Left forelimb (tissue), 1 donor: Measurements from ENCODE around the gene FBL.

Experiments
- DNase-seq: peaks from one replicate; pipeline ENCODE4 v3.0.0-alpha.2; 2018; ENCODE audit warnings: low spot score

The FBL gene

GRCh38 chr19:39842693-39843435 is 3.3 kb downstream of the FBL start:
- DNase-seq, result no peak

DNA sequence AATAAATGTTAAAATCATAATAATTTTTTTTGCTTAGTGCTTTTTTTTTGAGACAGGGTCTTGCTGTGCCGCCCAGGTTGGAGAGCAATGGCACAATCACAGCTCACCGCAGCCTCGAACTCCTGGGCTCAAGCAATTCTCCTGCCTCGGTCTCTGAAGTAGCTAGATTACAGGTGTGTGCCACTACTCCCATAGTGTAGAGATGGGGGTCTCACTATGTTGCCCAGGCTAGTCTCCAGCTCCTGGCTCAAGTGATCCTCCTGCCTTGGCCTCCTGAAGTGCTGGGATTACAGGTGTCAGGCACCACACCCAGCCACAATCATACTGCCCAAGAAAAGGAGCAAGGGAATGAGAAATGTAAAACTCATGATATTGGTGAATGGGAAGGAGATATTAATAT is 5.1 kb downstream of the FBL start:
- no peak for DNase-seq

- no peak for DNase-seq
These were observed 5.7 kb downstream of the FBL start for GRCh38 chr19:39840492-39840891.

DNA sequence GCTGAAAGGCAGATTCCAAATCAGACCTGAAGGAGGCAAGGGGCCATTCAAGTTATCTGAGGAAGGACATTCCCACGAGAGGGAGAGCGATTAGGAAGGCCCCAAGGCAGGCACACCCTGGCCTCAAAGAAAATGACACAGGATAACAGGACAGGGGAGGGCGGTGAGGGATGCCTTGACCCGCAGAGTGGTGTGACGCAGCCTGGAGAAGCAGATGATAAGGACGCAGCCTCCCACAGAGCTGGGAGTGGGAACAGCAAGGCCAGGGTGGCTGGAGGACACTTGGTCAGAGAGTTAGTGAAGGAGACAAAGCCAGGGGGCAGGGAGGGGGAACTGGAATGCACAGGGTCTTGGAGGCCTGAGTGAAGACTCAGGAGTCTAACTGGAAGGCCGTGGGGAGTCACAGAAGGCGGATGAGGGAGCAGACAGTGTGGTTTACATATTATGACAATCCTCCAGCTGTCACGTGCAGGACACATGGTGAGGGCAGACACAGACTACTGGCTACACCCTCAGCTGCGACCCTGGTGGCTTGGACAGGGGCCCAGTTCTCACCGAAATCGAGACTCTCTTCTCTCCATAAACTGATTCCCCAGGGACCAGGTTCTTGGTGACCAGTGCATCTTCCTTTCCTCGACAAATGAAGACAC is 6.4 kb downstream of the FBL start:
- no peak for DNase-seq

GRCh38 chr19:39838569-39838968 is 7.6 kb downstream of the FBL start:
- DNase-seq, result no peak

DNA sequence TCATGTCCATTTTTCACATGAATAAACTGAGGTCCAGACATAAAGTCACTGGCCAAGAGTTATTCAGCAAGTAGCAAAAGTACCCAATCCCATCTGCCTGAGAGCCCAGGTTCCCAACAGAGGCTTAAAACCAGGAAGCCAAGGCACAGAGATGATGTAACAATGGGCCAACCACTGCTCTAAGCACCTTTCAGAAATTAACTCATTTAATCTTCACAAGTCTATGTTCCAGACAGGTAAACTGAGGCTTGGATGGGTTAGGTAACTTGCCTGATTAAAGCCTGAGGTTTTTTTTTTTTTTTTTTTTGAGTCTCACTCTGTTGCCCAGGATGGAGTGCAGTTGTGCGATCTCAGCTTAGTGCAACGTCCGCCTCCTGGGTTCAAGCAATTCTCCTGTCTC is 8.2 kb downstream of the FBL start:
- DNase-seq, result no peak

DNA sequence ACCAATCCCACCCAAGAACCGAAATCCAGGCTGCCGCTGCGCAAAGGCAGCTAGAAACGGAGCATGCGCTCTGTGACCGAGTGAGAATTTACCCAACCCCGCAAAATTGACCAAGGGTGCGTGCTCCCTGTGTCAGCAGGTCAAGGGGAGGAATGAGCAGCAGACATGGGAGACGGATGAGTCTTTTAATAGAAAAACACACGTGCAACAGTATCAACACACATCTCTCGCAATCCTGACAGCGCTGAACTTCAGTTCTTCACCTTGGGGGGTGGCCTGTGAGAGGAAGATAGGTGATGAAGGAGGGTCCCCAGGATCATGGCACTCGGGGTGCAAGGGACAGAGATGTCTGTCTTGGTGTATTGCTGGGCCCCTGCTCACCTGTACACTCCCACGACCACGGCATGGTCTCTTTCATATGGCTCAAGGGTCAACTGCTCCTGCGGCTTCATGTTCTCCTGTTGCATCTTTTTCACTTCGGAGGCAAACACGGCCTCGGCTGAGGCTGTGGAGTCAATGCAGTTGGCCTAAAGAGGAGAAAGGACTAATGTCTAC is 11.8 kb downstream of the FBL start:
- DNase-seq, result no peak

DNA sequence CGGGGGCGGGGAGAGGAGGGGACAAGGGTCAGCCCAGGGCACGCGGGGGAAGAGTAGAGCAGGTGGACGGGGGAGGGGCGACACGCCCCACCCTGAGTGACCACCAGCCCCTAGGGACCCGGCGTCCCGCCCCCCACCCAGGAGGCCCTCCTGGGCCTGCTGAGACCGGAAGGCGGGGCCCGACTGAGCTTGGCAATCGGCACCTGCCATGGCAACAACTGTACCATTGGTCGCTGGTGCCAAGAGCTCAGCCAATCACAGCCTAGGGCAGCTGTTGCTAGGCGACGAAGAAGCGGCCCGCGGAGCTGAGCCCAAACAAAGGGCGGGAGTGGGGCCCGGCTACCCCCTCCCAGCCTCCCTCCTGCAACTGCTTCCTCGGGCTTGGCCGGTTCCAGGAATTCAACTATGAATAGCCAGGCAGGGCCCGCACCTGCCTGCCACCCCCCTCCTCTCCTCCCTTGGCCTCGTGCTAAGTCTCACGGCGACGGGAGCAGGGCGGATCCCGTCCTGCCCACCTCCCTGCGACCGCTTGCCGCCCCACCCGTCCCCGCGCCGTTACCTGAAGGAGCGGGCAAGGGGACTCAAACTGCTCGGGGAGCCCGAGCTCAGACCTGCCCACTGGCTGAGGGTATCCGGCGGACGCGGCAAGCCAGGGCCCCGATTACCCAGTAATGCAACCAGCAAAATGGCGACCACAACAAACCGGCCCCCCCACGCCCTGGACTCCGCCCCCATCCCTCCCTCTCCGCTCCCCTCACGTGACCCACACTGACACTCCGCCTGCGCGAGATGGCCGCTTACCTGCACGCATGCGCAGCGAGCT is 12.5 kb downstream of the FBL start, which contains the start of gene DYRK1B:
Gene DYRK1B, minus strand, starts transcription at position 699 of the 823 bp plus-strand sequence. CDS start 2,295 bp downstream, outside the sequence.
- DNase-seq, result peak; percentile 99

DNA sequence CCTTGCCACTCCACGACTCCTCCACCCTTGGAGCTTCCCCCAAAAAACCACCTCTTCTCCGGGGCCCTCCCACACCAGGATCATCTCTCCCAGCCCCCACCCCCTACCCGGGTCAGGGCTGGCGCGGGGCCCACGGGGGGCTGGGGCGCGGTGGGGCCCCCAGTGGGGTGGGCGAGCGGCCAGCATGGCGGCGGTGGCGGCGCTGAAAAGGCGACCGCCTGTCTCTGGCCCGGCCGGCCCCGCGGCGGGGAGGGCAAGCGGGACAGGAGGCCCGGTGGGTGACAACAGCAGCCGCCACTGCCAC is 13.1 kb downstream of the FBL start:
- no peak for DNase-seq

DNA sequence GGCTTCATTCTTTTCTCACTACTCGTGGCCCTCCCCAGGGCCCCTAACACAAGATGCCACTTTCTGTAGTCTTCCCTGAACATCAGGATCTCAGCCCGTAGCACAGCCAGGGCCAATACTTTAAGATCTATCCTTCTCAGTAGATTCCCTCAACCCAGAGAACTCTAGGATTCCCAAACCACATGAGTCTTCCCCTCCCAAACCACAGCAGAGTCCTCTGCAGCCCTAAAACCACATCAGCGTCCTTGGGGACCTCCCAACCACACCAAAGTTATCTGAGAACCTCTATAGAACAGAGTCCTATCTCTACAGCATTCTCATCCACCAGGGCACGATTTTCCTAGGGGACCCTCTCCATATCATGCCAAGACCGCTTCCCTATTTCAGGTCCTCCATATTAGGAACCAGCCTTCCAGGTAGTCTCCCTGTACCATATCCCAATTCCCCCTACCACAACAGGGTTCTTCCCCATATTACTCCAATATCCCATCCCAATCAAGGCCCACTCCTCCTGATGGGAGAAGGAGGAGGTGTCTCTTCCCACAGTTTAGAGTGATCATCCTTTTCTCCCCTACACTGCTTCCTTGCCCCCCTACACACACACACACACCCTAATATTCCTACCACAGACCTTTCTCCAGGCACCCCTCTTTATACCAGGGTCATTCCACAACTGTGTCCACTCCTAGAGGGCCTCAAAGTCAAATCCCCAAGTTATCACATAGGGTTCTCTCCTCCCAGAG is 13.7 kb downstream of the FBL start:
- DNase-seq, result no peak

DNA sequence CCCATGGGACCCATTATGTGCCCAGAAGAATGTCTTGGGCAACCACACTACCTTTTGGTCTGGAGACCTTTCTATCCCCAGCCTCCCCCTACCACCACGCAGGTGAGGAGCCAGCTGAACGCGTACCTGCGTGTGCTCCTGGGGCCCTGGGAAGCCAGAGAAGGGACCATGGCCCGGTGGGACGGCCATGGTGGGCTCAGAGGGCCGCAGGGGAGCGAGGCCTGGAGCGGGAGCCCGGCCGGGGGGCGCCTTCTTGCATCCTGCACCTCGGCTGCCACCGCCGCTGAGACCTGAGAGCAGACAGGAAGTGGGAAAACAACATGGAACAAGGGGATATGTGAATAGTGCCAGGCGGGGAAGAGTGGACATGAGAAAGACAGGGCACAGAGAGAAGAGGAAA is 14.5 kb downstream of the FBL start:
- peak; percentile 15 for DNase-seq

GRCh38 chr19:39830847-39831246 is 15.3 kb downstream of the FBL start:
- no peak for DNase-seq

- no peak for DNase-seq
These were observed 15.8 kb downstream of the FBL start for GRCh38 chr19:39830406-39830805.

DNA sequence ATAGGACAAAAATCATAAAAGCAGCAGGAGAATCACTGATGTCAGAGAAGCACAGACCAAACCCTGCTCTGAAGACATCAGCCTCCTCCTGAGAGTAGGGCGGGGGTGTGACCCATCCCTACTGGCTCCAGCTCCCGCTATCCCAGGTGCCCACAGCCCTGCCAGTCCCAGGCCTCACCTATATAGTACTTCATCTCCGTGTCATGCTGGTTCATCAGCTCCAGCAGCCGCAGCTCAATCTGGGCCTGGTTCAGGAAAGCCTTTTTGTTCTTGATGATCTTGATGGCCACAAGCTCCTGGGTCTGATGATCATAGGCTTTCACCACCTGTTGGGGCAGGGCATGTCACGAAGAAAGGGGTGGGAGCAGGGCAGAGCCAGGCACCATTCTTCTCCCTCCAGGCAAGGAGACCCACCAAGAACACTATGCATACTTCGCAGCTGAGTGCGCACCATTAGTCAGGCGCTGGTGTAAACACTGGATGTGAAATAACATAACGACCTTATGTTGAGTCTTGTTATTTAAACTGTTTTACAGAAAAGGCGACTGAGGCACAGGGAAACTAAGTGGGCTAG is 16.4 kb downstream of the FBL start:
- DNase-seq, result no peak

DNA sequence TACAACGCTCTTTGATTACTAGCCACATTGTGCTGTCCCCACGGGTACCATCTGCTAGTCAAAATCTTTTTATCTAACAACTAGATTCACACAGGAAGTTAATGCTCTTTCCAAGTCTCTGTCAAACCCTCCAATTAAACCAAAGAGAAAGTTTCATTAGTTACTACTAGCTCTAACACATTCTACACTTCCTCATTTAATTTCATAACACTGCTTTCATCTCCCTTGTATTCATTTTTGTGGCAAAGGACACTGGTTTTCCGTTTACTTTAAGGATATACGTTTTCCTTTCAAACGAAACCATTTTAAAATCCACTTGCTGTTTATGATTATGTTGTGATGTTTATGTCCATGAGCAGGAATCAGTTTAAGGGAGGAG is 17.5 kb downstream of the FBL start:
- DNase-seq, result no peak

GRCh38 chr19:39828015-39828653 is 18.0 kb downstream of the FBL start:
- DNase-seq, result no peak

DNA sequence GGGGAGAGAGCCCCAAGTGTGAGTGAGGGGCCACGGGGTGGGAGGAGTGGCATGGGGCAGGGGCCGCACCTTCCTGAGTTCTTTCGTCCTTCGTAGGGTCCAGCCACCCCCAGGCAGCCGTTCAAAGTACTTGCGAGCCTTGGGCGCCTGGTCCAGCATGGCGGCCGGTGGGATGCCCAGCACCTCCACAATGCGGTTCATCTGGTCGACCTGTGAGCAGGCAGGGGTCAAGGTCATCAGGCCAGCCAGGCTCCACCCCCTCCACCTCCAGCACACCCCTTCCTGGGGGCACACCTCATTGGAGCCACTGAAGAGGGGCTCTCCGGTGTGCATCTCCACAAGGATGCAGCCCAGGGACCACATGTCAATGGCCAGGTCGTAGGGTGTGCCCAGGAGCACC is 19.0 kb downstream of the FBL start:
- DNase-seq, result no peak

DNA sequence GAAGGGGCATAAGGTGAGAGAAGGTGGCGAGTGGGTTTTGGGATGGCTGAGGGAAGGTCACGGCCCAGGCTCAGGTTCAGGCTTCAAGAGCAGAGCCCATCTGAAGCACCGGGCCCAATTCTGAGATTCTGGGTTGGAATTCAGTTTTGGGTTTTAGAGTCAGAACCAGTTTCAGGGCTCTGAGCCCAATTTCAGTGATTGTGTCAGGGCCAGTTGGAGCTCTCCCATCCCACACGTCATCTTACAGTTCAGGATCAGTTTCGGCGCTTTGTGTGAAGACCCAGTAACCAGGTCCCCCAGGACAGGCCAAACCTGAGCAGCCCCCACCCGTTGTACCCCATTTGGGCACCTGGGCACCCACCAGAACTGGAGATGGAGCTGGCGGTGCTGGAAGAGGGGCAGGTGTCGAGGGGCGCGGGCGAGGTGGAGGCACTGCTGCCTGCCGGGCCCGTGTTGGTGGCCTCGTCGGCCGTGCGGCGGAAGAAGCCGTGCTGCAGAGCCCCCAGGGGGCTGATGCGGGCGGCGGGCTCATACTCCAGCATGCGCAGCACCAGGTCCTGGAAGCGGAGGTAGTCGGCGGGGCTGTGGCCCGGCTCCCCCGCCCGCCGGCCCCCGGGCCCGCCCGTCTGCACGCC is 19.8 kb downstream of the FBL start:
- DNase-seq, result no peak

DNA sequence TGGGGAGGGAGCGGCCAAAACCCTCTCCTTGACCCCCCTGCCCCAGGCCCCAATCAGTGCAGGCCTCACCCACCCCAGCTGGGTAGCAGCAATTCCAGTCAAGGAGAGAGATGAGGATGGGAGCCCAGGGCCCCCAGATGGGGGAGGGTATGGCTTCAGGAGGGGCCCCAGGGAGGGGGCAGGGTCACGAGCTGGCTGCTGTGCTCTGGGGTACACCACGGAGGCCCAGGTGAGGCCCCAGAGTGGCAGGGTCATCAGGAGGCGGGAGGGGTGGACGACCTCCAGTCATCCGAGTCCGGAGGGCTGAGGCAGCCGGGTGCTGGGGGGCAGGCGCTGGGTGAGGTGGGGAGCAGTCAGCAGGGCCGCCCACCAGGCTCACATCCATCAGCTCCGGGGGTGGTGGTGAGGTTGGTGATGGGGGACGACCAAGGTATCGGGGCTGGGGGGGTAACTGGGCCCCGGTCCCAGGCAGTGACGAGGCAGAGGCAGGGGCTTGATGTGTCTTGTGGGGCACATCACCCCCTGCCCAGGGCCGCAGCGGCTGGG is 20.6 kb downstream of the FBL start:
- no peak for DNase-seq

GRCh38 chr19:39825093-39825463 is 21.1 kb downstream of the FBL start:
- no peak for DNase-seq
